MM.1S (cell line): ENCODE measurements around the gene R3HDM4.

Source experiments
- CTCF ChIP-seq: fragments of 300-600 bp; sonication (generic); IDR thresholded peaks from 2 replicates; pipeline ENCODE4 v1.5.1; 2016; ENCODE audit warnings: antibody characterized with exemption, low read length, mixed read lengths
- EZH2 ChIP-seq: fragments of 300-600 bp; sonication (generic); optimal IDR thresholded peaks from 2 replicates; pipeline ENCODE3; 2017; ENCODE audit warnings: low read depth, mild to moderate bottlenecking, antibody characterized with exemption, low read length, mixed read lengths
- EZH2phosphoT487 ChIP-seq: fragments of 300-600 bp; sonication (generic); IDR thresholded peaks from 2 replicates; pipeline ENCODE4 v1.6.1; 2018; ENCODE audit warnings: antibody characterized with exemption, low read length

GRCh38 chr19:852136-853013, 60.6 kb downstream of the R3HDM4 start, which contains the start of gene ELANE:
- TF ChIP-seq CTCF (no peak), EZH2 (no peak), EZH2phosphoT487 (no peak)
